WTC11 (cell line): ENCODE results near the gene CPEB1. TPM values are rescaled to one million over a fixed set of nuclear protein-coding genes. Genes with fewer than 3 reads are reported as not detected.

Experiments used
- ATAC-seq: fragments of 200-7000 bp; cut with Tn5 transposase; 2 replicates; pipeline ENCODE4 v1.10.0; 2021; ENCODE audit warnings: mild to moderate bottlenecking, moderate library complexity
- Bru-seq: library from RNA; stranded (reverse); fragments of 400-500 nt; gene quantifications from one replicate; lab custom pipeline; 2021; lab: Mats Ljungman, UMichigan
- CTCF ChIA-PET: fragments of 300-600 bp; sonication (Branson Sonifier 250); formaldehyde crosslinking; loops from one replicate; lab custom pipeline; 2021; ENCODE audit warnings: antibody characterized with exemption; lab: Charles Lee
- POLR2A ChIA-PET: fragments of 350-600 bp; sonication (Branson Sonifier 250); formaldehyde crosslinking; loops from one replicate; lab custom pipeline; 2021; ENCODE audit warnings: antibody characterized with exemption; lab: Charles Lee
- DNase-seq: peaks from one replicate; pipeline ENCODE4 v3.0.0; 2021; ENCODE audit warnings: low spot score
- H3K27ac Mint-ChIP-seq: 2 replicates; pipeline ENCODE4 v1.8.0; 2021; ENCODE audit warnings: mixed read lengths
- H3K27me3 Mint-ChIP-seq: 2 replicates; pipeline ENCODE4 v1.8.0; 2021; ENCODE audit warnings: low read depth, mild to moderate bottlenecking, moderate library complexity, mixed read lengths
- H3K36me3 Mint-ChIP-seq: 2 replicates; pipeline ENCODE4 v1.8.0; 2021; ENCODE audit warnings: mixed read lengths
- H3K4me1 Mint-ChIP-seq: 2 replicates; pipeline ENCODE4 v1.8.0; 2022; ENCODE audit warnings: mixed read lengths
- H3K4me3 Mint-ChIP-seq: 2 replicates; pipeline ENCODE4 v1.8.0; 2021; ENCODE audit warnings: mild to moderate bottlenecking, moderate library complexity, mixed read lengths
- H3K9me3 Mint-ChIP-seq: 2 replicates; pipeline ENCODE4 v1.8.0; 2021; ENCODE audit warnings: mixed read lengths
- ARID4B ChIP-seq: sonication (generic); formaldehyde crosslinking; IDR thresholded peaks from 2 replicates; pipeline ENCODE4 v1.8.0; 2023; ENCODE audit warnings: missing genetic modification reagents, mild to moderate bottlenecking, borderline replicate concordance
- CREM ChIP-seq: sonication (generic); formaldehyde crosslinking; IDR thresholded peaks from 2 replicates; pipeline ENCODE4 v1.8.1; 2022; ENCODE audit warnings: mild to moderate bottlenecking, missing genetic modification reagents, moderate library complexity
- E2F1 ChIP-seq: sonication (generic); formaldehyde crosslinking; IDR thresholded peaks from 2 replicates; pipeline ENCODE4 v1.8.0; 2022; ENCODE audit warnings: mild to moderate bottlenecking, missing genetic modification reagents
- ELF4 ChIP-seq: sonication (generic); formaldehyde crosslinking; IDR thresholded peaks from 2 replicates; pipeline ENCODE4 v1.8.1; 2022; ENCODE audit warnings: low read depth, mild to moderate bottlenecking, moderate library complexity, missing genetic modification reagents
- FOXK1 ChIP-seq: sonication (generic); formaldehyde crosslinking; IDR thresholded peaks from 2 replicates; pipeline ENCODE4 v1.8.0; 2022; ENCODE audit warnings: mild to moderate bottlenecking, moderate library complexity, missing genetic modification reagents
- GABPB1 ChIP-seq: sonication (generic); formaldehyde crosslinking; IDR thresholded peaks from 2 replicates; pipeline ENCODE4 v1.8.1; 2023; ENCODE audit warnings: mild to moderate bottlenecking, missing genetic modification reagents
- GTF2I ChIP-seq: fragments of 250-450 bp; sonication (Bioruptor Pico); conservative IDR thresholded peaks from 2 replicates; pipeline ENCODE4 v1.4.0; 2021; ENCODE audit warnings: mild to moderate bottlenecking
- MAX ChIP-seq: sonication (generic); formaldehyde crosslinking; IDR thresholded peaks from 2 replicates; pipeline ENCODE4 v1.8.0; 2022; ENCODE audit warnings: mild to moderate bottlenecking, missing genetic modification reagents
- MYBL2 ChIP-seq: sonication (generic); formaldehyde crosslinking; IDR thresholded peaks from 2 replicates; pipeline ENCODE4 v1.8.1; 2023; ENCODE audit warnings: mild to moderate bottlenecking, moderate library complexity, missing genetic modification reagents
- NFE2L1 ChIP-seq: sonication (generic); formaldehyde crosslinking; IDR thresholded peaks from 2 replicates; pipeline ENCODE4 v1.8.1; 2023; ENCODE audit warnings: missing genetic modification reagents
- NFYB ChIP-seq: sonication (generic); formaldehyde crosslinking; conservative IDR thresholded peaks from 2 replicates; pipeline ENCODE4 v1.8.0; 2022; ENCODE audit warnings: low read depth, missing genetic modification reagents
- NR2C2 ChIP-seq: sonication (generic); formaldehyde crosslinking; IDR thresholded peaks from 2 replicates; pipeline ENCODE4 v1.8.0; 2022; ENCODE audit warnings: mild to moderate bottlenecking, missing genetic modification reagents
- SMAD4 ChIP-seq: sonication (generic); formaldehyde crosslinking; IDR thresholded peaks from 2 replicates; pipeline ENCODE4 v1.8.0; 2022; ENCODE audit warnings: mild to moderate bottlenecking, missing genetic modification reagents
- SP1 ChIP-seq: sonication (generic); formaldehyde crosslinking; conservative IDR thresholded peaks from 2 replicates; pipeline ENCODE4 v1.8.1; 2022; ENCODE audit warnings: missing genetic modification reagents
- ZNF263 ChIP-seq: sonication (generic); formaldehyde crosslinking; IDR thresholded peaks from 2 replicates; pipeline ENCODE4 v1.8.1; 2022; ENCODE audit warnings: low read depth, mild to moderate bottlenecking, moderate library complexity, missing genetic modification reagents
- ZNF423 ChIP-seq: fragments of 250-450 bp; sonication (Bioruptor Pico); IDR thresholded peaks from 2 replicates; pipeline ENCODE4 v2.1.2; 2022; ENCODE audit warnings: mild to moderate bottlenecking, moderate library complexity
- long read RNA-seq, 3 experiments: library from RNA in 1 of 3; library from capped mRNA in 1 of 3; library from polyadenylated mRNA in 1 of 3; unstranded in 2 of 3; stranded (forward) in 1 of 3; transcript quantifications; one replicate each; pipeline ENCODE4 v2.0.0, GENCODE V29; 2021
- total RNA-seq: library from RNA; stranded (reverse); gene quantifications from 3 replicates; pipeline ENCODE4 v1.2.3, GENCODE V29; 2021
- TF ChIP-seq, protein P1 (sequence below): fragments of 250-450 bp; sonication (Bioruptor Pico); IDR thresholded peaks from 2 replicates; pipeline ENCODE4 v1.9.0; 2021; ENCODE audit warnings: mild to moderate bottlenecking, borderline replicate concordance
- TF ChIP-seq, protein P2 (sequence below): fragments of 250-450 bp; sonication (Bioruptor Pico); IDR thresholded peaks from 2 replicates; pipeline ENCODE4 v1.9.0; 2021; ENCODE audit warnings: mild to moderate bottlenecking
- TF ChIP-seq, protein P3 (sequence below): sonication (generic); formaldehyde crosslinking; IDR thresholded peaks from 2 replicates; pipeline ENCODE4 v1.8.0; 2023; ENCODE audit warnings: mild to moderate bottlenecking, missing genetic modification reagents

The CPEB1 gene
- total RNA-seq (2.5 to 3.9 TPM (median 3.2 TPM) in 3 replicates), Bru-seq, nascent RNA (percentile 23 among the genes with signal in this experiment)
- long read RNA-seq, experiment 1, partial matches to known transcripts: 0 of 11 reads
- long read RNA-seq, experiment 1, other reads (novel, unspliced or antisense): 11 of 11 reads
- long read RNA-seq, experiment 2, partial matches to known transcripts: 0 of 4 reads
- long read RNA-seq, experiment 2, other reads (novel, unspliced or antisense): 4 of 4 reads
- long read RNA-seq, experiment 3, partial matches to known transcripts: 0 of 1 reads
- long read RNA-seq, experiment 3, other reads (novel, unspliced or antisense): 1 of 1 reads

GRCh38 chr15:82647045-82647834 lies at the start of gene CPEB1:
Gene CPEB1 (minus strand): TSS chr15:82647363. CDS start chr15:82628459, 18,904 bp downstream.
- peak; percentile 49 for DNase-seq
- Mint-ChIP-seq H3K27me3 (peaks cover 71% of the 10 kb centered on the region), H3K27ac (no peak within 1 kb of the TSS)
- 0 out of 2 replicates have a peak, but pooled peaks have one; percentile 31 for TF ChIP-seq MYBL2 (CRISPR knock-in tag)
- peak; percentile 97 for TF ChIP-seq MAX (CRISPR knock-in tag)
- TF ChIP-seq ZNF423 (CRISPR knock-in tag): no peak
- 0 out of 2 replicates have a peak, but pooled peaks have one; percentile 9 for TF ChIP-seq NFYB (CRISPR knock-in tag)
- peak; percentile 48; the same call in 1 of the 2 replicates for TF ChIP-seq NR2C2 (CRISPR knock-in tag)
- TF ChIP-seq SP1: no peak
- TF ChIP-seq ELF4 (CRISPR knock-in tag): 0 out of 2 replicates have a peak, but pooled peaks have one; percentile 52
- peak; percentile 56; the same call in 1 of the 2 replicates for TF ChIP-seq FOXK1 (CRISPR knock-in tag)
- TF ChIP-seq CREM: peak; percentile 28; the same call in 1 of the 2 replicates
- no peak for TF ChIP-seq ZNF263
- TF ChIP-seq E2F1: peak; percentile 83; the same call in 1 of the 2 replicates
- TF ChIP-seq GABPB1 (CRISPR knock-in tag): no peak
- peak; percentile 90; the same call in 1 of the 2 replicates for TF ChIP-seq ARID4B (CRISPR knock-in tag)
- TF ChIP-seq, protein P1, sequence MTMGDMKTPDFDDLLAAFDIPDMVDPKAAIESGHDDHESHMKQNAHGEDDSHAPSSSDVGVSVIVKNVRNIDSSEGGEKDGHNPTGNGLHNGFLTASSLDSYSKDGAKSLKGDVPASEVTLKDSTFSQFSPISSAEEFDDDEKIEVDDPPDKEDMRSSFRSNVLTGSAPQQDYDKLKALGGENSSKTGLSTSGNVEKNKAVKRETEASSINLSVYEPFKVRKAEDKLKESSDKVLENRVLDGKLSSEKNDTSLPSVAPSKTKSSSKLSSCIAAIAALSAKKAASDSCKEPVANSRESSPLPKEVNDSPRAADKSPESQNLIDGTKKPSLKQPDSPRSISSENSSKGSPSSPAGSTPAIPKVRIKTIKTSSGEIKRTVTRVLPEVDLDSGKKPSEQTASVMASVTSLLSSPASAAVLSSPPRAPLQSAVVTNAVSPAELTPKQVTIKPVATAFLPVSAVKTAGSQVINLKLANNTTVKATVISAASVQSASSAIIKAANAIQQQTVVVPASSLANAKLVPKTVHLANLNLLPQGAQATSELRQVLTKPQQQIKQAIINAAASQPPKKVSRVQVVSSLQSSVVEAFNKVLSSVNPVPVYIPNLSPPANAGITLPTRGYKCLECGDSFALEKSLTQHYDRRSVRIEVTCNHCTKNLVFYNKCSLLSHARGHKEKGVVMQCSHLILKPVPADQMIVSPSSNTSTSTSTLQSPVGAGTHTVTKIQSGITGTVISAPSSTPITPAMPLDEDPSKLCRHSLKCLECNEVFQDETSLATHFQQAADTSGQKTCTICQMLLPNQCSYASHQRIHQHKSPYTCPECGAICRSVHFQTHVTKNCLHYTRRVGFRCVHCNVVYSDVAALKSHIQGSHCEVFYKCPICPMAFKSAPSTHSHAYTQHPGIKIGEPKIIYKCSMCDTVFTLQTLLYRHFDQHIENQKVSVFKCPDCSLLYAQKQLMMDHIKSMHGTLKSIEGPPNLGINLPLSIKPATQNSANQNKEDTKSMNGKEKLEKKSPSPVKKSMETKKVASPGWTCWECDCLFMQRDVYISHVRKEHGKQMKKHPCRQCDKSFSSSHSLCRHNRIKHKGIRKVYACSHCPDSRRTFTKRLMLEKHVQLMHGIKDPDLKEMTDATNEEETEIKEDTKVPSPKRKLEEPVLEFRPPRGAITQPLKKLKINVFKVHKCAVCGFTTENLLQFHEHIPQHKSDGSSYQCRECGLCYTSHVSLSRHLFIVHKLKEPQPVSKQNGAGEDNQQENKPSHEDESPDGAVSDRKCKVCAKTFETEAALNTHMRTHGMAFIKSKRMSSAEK (CRISPR knock-in tag): no peak
- TF ChIP-seq, protein P2, sequence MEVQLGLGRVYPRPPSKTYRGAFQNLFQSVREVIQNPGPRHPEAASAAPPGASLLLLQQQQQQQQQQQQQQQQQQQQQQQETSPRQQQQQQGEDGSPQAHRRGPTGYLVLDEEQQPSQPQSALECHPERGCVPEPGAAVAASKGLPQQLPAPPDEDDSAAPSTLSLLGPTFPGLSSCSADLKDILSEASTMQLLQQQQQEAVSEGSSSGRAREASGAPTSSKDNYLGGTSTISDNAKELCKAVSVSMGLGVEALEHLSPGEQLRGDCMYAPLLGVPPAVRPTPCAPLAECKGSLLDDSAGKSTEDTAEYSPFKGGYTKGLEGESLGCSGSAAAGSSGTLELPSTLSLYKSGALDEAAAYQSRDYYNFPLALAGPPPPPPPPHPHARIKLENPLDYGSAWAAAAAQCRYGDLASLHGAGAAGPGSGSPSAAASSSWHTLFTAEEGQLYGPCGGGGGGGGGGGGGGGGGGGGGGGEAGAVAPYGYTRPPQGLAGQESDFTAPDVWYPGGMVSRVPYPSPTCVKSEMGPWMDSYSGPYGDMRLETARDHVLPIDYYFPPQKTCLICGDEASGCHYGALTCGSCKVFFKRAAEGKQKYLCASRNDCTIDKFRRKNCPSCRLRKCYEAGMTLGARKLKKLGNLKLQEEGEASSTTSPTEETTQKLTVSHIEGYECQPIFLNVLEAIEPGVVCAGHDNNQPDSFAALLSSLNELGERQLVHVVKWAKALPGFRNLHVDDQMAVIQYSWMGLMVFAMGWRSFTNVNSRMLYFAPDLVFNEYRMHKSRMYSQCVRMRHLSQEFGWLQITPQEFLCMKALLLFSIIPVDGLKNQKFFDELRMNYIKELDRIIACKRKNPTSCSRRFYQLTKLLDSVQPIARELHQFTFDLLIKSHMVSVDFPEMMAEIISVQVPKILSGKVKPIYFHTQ (CRISPR knock-in tag): no peak
- TF ChIP-seq SMAD4: peak; percentile 63; the same call in 1 of the 2 replicates
- TF ChIP-seq GTF2I: no peak
- TF ChIP-seq, protein P3, sequence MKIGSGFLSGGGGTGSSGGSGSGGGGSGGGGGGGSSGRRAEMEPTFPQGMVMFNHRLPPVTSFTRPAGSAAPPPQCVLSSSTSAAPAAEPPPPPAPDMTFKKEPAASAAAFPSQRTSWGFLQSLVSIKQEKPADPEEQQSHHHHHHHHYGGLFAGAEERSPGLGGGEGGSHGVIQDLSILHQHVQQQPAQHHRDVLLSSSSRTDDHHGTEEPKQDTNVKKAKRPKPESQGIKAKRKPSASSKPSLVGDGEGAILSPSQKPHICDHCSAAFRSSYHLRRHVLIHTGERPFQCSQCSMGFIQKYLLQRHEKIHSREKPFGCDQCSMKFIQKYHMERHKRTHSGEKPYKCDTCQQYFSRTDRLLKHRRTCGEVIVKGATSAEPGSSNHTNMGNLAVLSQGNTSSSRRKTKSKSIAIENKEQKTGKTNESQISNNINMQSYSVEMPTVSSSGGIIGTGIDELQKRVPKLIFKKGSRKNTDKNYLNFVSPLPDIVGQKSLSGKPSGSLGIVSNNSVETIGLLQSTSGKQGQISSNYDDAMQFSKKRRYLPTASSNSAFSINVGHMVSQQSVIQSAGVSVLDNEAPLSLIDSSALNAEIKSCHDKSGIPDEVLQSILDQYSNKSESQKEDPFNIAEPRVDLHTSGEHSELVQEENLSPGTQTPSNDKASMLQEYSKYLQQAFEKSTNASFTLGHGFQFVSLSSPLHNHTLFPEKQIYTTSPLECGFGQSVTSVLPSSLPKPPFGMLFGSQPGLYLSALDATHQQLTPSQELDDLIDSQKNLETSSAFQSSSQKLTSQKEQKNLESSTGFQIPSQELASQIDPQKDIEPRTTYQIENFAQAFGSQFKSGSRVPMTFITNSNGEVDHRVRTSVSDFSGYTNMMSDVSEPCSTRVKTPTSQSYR (CRISPR knock-in tag): peak; percentile 26; the same call in 1 of the 2 replicates
- TF ChIP-seq NFE2L1 (CRISPR knock-in tag): no peak

More at GRCh38 chr15:82647045-82647834, at the start of gene CPEB1:
- no peaks in the 10 kb centered on the region for H3K9me3 Mint-ChIP-seq
- peak; percentile 10 for ATAC-seq
- peak within 1 kb of the TSS; percentile 66 for H3K4me3 Mint-ChIP-seq
- ChIA-PET CTCF (interaction anchor here (0.7 to 1.6 kb wide), 9 partner anchors 25 to 543 kb away, joined by 3 to 8 read pairs (median 4); partner anchors contain the start of gene RPS17), POLR2A (no interaction called here)
- no peaks in the 10 kb centered on the region for H3K36me3 Mint-ChIP-seq
- H3K4me1 Mint-ChIP-seq: peaks cover 19% of the 10 kb centered on the region
